HG02610 (cell line): ENCODE measurements around the gene GRB2.
"Not testable (repeated sequence)": the region's sequence is repeated elsewhere in the genome, so short reads cannot be mapped to it uniquely, and the experiment has no call there.

Experiments used
- ATAC-seq: cut with Tn5 transposase; IDR thresholded peaks from one replicate; pipeline ENCODE4 v1.9.1; 2021; ENCODE audit warnings: mild to moderate bottlenecking, moderate library complexity; ENCODE audit not compliant: unreplicated experiment

The GRB2 gene

DNA sequence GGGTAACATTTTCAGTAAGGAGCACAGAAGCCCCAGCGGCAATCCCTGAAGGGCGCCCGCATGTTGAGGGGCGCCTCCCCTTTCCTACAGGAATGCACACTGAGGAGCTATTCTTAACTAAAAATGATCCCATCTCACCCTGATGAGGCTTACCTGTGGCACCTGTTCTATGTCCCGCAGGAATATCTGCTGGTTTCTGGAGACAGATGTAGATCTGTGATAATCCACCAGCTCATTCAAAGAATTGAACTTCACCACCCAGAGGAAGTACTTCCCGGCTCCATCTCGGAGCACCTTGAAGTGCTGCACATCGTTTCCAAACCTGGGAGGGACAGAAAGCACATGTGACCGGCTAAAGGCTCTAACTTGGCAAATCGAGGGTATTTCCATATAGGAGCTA lies 84.0 kb downstream of the GRB2 start:
- no peak for ATAC-seq

DNA sequence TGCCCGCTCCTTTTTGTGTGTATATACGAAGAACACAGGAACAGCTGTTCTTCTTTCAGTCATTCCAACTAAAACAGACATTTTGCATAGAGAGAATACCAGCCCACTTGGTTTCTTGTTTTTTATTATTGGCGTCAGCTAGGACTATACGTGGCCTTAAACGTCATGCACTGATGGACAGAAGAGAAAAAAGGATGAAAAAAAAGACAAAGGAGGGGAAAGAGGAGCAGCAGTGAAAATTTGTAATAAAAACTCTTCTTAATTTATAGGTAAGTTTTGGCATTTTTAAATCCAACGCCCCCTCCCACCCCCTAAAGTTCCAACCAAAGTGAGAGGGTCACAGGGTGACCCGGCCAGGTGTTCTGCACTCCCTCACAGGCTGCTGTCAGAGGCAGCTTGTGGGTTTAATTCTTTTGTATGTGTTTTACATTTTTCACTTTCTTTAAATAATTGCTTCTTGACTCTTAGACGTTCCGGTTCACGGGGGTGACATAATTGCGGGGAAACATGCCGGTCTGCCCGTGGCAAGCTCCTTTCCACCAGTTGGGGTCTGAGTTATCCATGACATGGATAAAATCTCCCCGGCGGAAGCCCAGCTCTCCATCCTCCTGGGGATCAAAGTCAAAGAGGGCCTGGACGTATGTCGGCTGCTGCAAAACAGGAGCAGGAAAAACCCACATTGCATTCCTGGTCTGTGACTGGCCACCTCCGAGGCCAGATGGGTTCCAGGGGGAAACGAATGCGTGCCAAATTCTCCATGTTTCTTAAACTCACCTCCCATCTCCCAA lies 85.4 kb downstream of the GRB2 start:
- ATAC-seq, result no peak

DNA sequence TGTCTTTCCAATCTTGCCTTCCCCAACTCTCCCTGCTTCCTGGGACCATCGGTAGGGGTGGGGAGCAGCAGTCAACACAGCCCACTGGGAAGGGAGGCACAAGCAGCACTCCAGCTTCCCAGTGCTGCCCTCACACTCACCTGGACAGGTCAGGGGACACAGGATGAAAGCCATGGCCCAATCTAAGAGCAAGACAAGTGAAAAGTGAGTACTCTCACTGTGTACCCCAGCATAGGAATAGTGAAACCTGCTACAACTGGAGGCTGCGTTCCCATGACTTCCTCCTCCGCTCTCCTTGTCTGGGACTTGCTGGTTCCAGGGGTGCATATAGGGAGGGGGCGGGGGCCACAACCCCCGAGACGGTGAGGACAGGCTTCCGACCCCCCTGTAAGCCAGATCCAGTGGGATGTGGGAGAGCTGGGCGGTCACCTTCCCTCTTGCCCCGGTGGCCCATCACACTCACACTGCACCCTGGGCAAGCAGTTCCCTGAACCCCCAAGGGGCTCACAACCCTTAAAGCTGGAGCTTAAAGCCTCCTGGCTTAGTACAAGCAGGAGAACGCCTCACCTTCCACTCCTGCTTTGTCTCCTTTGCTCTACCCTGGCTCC lies 86.8 kb downstream of the GRB2 start:
- no peak for ATAC-seq

DNA sequence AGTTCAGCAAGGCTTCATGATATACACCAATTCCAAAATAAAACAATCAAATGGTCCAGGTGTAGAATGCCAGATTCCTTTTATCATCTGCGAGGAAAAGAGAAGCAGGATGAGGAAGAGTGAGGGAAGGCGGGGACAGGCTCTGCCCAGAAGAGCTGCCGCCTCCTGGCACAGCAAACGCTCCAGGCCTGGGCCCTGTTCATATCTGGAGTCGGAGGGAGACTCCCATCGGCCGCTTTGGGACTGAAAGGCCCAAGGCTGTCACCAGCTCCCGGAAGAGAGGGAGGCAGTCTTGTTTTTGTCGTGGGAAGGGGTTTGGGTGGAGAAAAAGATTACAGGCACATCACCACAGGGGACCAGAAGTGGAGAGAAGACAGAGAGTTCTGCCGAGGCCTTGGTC lies 87.3 kb downstream of the GRB2 start:
- ATAC-seq, result no peak

DNA sequence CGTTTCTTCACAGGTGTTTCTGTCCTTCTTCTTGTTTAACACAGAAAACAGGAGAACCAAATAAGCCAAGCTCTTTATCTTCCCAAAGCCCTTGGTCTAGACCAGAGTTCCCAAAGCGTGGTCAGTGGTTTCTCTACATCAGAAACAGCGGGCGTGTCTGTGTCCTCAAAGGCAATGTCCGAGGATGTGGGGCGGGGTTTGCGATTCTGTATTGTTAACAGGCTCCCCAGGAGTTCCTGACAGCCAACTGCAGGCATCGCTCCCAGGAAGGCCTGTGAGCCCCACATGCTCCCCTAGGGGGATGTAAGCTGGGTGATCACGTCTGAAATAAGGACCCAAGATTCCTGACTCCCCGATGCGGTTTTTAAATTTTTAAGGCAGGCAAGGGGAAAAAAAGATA lies 87.8 kb downstream of the GRB2 start:
- no peak for ATAC-seq

DNA sequence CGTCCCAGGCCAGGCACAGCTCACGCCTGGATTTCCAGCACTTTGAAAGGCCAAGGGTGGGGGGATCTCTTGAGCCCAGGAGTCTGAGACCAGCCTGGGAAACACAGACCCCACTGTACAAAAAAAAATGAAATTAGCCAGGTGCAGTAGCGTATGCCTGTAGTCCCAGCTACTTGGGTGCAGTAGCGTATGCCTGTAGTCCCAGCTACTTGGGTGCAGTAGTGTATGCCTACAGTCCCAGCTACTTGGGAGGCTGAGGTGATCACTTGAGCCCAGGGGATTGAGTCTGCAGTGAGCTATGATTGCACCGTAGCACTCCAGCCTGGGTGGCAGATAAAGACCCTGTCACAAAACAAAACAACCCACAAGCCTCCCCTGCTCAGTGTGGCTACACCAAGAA lies 89.2 kb downstream of the GRB2 start:
- ATAC-seq, result no peak

DNA sequence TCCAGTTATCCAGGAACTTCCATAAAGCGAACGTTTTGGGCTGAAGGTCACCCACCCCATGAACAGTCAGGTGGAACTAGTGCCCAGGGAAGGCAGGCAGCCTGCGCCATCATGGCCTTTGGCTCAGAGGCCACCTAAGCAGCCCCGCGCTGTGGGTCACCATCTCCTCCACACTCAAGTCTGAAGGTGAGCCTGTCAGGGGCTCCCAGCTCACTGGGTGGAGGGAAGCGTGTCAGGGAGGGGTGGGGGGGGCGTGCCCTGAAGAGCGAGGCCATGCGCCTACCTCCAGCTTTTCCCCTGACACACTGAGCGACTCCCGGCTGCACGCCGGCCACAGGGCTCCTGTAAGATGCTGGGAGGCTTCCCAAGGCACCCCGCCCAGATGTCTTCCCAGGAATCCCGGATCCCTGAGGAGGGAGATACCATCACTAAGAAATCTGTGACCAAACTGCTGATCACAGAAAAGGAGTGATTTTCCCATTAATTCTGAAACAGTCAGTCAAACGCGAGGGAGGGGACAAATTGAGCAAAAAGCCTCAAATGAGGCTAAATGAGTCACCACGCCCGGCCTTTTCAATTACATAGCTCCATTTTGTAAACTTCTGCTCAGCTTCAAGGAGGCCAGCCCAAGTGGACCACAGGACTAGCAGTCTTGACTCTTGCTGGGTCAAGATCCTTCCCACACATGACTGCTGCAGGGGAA lies 89.8 kb downstream of the GRB2 start:
- no peak for ATAC-seq

DNA sequence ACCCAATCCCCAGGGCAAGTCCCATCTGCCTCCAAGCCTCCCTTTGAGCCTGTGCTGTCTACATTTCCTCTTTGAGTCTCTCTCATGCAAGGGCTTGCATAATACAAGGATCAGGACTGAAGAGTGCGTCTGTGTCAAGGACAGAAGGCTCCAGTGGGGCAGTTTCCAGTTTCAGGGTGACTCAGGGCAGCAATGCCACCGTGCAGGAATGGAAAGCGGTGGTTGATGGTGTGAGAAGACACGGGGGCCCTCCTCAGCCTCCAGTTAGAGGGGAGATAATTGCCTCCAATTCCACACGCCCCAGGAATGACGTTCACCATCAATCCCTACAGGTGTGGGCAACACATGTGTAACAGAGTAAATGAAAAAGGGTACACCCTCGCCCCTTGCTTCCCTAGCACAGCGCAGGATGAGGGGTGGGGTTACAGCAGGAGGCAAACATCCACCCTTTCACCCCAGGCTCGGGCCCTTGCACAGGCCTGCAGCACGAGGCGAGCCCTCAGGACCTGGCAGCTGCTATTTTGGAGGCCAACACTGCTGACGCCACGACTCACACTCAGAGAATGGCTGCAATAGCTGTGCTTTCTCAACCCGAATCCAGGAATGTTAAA lies 91.4 kb downstream of the GRB2 start:
- no peak for ATAC-seq

DNA sequence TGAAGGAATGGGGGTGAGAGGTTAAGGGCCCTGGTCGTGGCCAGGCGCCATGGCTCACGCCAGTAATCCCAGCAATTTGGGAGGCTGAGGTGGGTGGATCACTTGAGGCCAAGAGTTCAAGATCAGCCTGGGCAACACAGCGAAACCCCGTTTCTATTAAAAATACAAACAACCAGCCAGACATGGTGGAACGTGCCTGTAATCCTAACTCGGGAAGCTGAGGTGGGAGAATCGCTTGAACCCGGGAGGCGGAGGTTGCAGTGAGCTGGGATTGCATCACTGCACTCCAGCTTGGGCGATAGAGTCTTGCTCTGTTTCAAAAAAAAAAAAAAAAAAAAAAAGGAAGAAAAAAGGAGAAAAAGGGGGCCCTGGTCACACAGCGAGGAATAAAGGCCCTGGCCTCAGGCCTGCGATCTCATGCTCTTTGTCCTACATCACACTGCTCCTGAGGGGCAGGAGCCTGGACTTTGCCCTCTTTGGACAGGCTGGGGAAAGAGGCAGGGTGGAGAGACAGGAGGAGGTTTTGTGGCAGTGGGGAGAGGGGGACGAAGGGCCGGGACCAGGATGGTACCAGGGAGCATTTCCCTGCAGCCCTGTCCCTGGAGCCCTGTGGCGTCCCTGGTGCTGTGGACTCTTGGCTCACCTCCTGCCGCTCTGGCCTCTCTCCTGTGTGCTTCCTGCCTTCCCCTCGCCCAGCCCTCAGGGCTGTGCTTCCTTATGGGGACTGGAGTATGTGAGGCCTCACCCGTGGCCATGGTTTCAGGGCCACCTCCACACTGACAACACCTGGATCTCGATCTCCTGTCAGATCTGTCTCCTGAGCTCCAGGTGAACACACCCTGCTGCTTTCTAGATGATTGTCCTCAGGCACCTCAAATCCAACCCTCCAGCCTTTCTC lies 96.5 kb downstream of the GRB2 start:
- no peak for ATAC-seq

DNA sequence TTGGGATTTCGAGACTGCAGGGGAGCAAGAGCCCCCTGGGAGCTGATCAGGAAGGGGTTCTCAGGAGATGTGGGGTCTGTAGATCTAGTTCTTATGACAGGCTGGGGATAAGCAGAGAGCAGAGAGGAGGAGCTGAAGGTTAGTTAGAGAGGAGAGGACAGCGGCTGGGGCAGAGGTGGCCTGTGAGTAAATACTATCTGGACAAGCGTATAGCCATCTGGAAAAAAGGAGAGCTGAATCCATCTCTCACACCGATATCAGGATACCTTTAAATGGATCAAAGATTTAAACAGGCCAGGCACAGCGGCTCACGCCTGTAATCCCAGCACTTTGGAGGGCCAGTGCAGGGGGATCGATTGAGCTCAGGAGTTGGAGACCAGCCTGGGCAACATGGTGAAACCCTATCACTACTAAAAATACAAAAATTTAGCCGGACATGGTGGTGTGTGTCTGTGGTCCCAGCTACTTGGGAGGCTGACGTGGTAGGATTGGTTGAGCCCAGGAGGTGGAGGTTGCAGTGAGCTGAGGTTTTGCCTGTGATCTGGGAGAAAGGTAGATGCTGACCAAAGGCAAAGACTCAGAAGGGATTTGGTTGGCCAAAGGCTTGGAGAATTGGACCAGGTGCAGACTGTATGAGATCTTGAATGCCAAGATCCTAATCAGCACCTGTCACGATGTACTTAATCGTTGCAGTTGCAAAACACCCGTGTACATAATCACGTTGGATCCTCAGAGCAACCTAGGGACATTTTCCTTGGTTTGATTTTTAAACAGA lies 97.3 kb downstream of the GRB2 start:
- no peak for ATAC-seq

DNA sequence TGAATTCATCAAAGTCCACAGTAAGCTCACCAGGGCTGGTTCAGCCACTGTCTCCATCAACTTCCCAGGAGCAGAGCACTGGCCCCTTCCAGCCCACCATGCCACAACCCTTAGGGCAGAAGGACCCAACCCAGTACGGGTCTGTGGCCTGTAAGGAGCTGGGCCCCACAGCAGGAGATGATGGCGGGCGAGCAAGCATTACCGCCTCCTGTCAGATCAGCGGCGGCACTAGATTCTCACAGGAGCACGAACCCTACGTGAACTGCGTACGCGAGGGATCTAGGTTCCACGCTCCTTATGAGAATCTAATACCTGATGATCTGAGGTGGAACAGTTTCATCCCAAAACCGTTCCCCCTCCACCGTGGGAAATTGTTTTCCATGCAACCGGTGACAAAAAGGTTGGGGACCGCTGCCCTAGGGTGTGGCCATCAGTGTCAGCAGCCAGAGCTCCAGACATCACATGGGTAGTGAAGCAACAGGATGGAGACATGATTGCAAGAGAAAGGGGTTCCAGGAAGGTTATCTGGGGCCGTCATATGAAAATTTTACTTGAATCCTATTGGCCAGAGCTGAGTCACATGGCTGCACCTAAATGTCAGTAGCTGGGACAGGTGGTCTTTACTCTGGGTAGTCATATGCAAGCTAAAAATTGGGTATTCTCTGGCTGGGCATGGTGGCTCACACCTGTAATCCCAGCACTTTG lies 103.8 kb downstream of the GRB2 start:
- no peak for ATAC-seq

DNA sequence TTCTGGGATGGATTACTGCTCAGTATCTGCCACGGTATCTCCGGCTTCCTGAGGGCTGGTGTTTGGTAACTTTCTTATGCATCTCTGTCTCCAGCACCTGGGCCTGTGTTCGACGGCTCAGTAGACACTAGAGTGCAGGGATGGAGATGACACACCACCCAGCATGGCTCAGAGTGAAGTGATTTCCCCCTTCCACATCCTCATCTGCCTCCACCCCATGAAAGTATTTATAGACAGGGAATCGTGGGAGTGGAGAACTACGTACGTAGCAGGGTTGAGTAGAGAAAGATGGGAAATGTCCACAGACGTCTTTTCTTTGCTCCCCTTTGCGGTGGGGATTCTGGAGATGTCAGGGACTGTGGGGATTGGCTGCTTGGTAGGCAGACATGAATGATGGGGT lies 104.4 kb downstream of the GRB2 start:
- no peak for ATAC-seq

DNA sequence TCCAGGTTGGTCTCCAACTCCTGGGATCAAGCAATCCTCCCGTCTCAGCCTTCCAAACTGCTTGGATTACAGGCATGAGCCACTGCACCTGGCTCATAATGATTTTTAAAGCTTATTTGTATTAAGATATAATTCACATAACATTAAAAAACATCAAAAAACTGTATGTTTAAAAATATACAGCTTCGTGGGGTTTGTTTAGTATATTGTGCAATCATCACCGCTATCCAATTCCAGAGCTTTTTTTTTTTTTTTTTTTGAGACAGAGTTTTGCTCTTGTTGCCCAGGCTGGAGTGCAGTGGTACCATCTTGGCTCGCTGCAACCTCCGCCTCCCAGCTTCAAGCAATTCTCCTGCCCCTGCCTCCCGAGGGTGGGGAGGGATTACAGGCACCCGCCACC lies 105.2 kb downstream of the GRB2 start:
- ATAC-seq, result no peak

DNA sequence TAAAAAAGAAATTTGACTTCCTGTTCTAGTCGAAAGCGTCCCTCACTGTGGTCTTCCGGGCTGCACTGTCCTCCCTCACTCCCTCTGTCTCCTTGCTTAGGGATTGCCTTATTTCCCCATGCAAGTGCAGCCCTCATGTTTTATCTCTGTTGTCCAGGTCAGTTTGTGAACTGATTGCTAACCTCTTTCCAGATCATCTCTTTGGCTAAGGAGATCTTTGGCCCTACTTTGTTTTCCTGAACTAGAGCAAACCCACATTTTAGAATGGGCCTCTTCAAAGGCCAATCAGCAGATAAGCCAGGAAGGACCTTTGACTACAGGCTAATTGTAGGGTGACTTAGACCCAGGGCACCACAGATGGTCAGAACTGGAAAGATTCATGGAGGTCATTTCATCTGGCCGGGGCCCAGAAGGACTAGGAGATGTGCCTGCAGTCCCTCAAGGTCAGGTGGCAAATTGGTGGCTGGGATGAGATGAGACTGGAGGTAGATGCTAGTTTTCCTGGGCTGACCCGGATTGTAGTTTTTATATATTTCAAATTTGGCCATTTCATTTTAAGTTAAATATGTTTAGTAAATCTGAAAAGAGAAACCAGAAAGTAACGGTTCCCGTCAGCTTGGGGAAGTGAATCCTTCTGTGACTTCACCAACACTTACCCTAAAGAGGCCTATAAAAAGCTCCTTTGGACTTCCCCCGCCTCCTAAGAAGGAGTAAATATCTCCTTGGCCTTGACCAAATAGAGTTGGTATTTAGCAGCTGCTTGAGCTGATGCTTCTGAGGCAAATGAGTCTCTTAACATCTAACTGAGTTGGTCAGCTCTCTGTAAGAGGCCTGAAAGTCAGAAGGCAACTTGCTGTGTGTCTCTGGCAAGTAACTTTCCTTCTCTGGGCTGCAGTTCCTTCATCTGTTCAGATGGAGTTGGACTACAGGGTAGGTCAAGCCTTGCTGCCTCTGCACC lies 110.0 kb downstream of the GRB2 start:
- peak; percentile 70 for ATAC-seq

DNA sequence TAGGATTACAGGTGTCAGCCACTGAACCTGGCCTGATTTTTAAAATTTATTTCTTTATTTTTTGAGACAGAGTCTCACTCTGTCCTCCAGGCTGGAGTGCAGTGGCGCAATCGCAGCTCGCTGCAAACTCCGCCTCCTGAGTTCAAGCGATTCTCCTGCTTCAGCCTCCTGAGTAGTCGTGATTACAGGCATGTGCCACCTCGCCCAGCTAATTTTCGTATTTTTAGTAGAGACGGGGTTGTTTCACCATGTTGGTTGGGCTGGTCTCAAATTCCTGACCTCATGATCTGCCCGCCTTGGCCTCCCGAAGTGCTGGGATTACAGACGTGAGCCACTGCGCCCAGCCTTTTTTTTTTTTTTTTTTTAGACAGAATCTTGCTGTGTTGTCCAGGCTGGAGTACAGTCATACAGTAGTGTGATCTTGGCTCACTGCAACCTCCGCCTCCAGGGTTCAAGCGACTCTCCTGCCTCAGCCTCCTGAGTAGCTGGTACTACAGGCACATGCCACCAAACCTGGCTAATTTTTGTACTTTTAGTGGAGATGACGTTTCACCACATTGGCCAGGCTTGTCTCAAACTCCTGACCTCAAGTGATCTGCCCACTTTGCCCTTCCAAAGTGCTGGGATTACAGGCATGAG lies 112.5 kb downstream of the GRB2 start:
- ATAC-seq, result not testable (repeated sequence)

DNA sequence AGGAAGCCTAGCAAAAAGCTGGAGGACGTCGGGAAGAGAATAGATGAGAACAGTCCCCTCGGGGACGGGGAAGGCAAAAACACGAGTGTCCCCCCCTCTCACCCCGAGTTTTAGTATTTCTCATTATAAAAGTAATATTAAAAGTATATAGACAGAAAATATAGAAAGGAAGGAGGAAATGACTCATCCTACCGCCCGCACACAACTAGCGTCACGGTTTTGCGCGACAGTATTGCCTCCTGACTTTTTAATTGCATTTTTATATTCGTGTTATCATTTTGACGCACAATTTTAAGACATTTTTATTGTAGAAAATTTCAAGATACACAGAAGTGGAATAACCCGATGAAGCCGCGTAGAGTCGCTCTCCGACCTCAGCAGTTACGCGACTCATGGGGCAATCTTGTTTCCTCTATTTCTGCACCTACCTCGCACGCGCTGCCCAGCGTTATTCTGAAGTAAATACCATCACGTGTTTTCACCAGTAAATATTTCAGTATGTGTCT lies 115.6 kb downstream of the GRB2 start:
- no peak for ATAC-seq

DNA sequence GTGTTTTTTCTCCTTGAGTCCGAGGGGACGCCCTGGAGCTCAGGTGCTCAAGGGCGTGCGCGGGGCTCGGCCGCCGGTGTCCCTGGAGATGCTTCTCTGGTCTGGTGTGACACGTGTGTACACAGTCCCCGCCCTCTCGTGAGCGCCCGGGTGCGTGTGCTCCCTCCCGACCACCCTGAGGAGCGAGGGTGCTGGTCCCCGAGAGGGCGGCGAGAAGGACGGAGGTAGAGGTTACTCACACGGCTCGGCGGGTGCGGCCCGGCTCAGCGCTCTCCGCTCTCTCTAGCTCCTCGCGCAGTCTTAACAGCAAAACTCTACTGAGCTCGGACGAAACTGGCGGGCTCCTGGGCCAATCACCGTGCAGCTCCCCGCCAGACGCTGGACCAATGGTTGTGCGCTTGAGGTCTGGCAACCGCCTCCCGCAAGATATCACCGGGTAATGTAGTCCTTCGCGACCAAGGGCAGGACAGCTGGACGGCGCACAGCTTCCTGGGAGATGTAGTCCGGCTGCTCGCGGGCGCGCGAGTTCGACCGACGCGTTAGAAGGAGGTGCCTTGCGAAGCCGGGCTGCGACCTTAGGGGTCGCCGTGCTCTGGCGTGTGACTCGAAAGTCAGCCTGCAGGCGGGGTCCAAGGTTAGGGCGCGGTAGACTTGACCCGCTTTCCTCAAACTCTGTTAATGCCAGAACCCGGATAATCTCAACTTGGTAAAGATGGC lies 116.2 kb downstream of the GRB2 start, which contains the start of gene SLC25A19:
TSS of gene SLC25A19 (minus strand) at position 319 of the 717 bp plus-strand sequence. CDS start 2,669 bp downstream, outside the sequence.
- ATAC-seq, result peak; percentile 94
